Gastroesophageal sphincter (tissue), 3 donors: ENCODE measurements around the gene HOXD8.

Source experiments
- EP300 ChIP-seq: sonication (generic); formaldehyde crosslinking; IDR thresholded peaks from one replicate; pipeline ENCODE4 v1.6.1; 2017; ENCODE audit warnings: antibody characterized with exemption, mild to moderate bottlenecking
- POLR2A ChIP-seq, 2 donors: fragments of 450-650 bp; IDR thresholded peaks; one replicate each; pipeline ENCODE4 v1.6.1; 2017; ENCODE audit warnings: antibody characterized with exemption in 2 of 2, mild to moderate bottlenecking in 2 of 2, moderate library complexity in 1 of 2
- POLR2AphosphoS5 ChIP-seq: sonication (generic); formaldehyde crosslinking; IDR thresholded peaks from one replicate; pipeline ENCODE4 v1.6.1; 2017; ENCODE audit warnings: antibody characterized with exemption
- TF ChIP-seq, protein P1 (sequence below), 4 experiments: fragments of 200-600 bp in 2 of 4; fragments of 450-650 bp in 2 of 4; sonication (generic) in 1 of 4; IDR thresholded peaks; one replicate each; pipeline ENCODE4 v1.5.1; 2017 to 2019; ENCODE audit warnings: antibody characterized with exemption in 4 of 4, mild to moderate bottlenecking in 2 of 4, moderate library complexity in 2 of 4

GRCh38 chr2:176092270-176093144 is 37.0 kb upstream of the HOXD8 start, which contains the start of gene HOXD13:
- TF ChIP-seq, protein P1, sequence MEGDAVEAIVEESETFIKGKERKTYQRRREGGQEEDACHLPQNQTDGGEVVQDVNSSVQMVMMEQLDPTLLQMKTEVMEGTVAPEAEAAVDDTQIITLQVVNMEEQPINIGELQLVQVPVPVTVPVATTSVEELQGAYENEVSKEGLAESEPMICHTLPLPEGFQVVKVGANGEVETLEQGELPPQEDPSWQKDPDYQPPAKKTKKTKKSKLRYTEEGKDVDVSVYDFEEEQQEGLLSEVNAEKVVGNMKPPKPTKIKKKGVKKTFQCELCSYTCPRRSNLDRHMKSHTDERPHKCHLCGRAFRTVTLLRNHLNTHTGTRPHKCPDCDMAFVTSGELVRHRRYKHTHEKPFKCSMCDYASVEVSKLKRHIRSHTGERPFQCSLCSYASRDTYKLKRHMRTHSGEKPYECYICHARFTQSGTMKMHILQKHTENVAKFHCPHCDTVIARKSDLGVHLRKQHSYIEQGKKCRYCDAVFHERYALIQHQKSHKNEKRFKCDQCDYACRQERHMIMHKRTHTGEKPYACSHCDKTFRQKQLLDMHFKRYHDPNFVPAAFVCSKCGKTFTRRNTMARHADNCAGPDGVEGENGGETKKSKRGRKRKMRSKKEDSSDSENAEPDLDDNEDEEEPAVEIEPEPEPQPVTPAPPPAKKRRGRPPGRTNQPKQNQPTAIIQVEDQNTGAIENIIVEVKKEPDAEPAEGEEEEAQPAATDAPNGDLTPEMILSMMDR (IDR thresholded peaks at IDR 0.05): no peak
- TF ChIP-seq POLR2AphosphoS5 (no peak), EP300 (no peak), POLR2A (IDR thresholded peaks at IDR 0.05) (no peak)
